Renal cortical epithelial cell (primary cell): ENCODE measurements around the gene STRBP. TPM values are rescaled to one million over a fixed set of nuclear protein-coding genes. Genes with fewer than 3 reads are reported as not detected.

ENCODE experiments used
- DNase-seq: peaks from one replicate; pipeline ENCODE4 v3.0.0-alpha.2; 2011; ENCODE audit warnings: low read depth
- total RNA-seq: library from RNA; depleted of rRNA; stranded (reverse); fragments of >200 nt; gene quantifications from 2 replicates; pipeline ENCODE4 v1.2.3, GENCODE V29; 2014

STRBP gene
- total RNA-seq, 1 donor from 2014 or later, result 23.8 TPM

DNA sequence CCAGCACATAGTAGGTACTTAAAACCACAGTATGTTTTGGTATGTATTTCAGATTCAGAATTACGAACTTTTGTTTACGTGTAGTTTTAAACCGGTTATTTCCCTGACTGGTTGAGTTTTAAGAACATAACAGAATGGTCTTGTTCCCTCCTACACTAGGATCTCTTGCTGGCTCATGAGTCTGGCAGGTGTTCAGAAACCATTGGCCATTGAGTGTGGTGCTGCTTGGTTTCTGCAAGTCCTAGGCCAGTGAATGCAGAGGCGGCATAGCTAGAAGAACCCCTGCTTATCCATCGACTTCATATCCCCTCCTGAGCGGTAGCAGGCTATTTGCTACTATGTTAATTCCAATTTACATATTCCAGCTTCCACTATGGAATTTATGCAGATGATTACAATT lies 169.3 kb downstream of the STRBP start:
- no peak for DNase-seq

- no peak for DNase-seq
Observed at GRCh38 chr9:123098096-123098459, 170.3 kb downstream of the STRBP start.

- DNase-seq, result no peak
Observed at GRCh38 chr9:123097430-123098095, 170.8 kb downstream of the STRBP start.

DNA sequence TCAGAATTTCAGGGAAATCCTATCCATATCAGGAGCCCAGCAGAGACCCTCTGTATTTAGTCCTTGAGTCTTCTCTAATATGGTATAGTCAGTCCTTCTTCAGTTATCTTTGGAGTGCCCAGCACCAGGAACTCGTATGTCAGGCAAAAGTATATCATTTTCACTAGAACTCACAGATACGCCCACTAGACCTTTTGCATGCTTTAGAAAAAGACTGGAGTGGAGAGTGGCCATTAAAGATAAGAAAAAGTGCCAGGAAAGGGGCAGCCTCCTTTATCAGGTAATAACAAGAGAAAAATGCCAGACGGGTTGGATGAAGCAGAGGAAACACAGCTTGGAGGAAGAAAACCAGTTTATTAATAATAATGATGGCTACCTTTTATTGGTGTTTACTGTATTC lies 171.4 kb downstream of the STRBP start:
- DNase-seq, result no peak

DNA sequence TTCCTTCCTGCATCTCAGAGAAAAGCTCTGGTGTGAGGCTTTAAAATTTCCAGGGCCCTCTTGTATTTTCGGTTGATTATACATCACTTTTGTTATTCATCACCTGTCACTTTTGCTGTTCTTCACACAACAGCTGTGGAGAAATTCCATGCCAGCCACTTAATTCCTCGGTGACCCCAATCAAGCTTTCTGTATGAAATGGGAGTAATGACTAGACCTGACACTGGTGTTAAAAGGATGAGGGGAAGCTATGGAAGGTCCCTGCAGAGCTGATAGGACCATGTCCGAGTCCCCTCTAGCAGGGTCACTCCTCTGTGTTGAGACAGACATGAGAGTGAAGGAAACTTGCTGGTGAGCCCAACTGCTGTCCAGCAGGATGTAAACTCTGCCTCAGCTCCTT lies 175.2 kb downstream of the STRBP start:
- no peak for DNase-seq

- DNase-seq, result no peak
Observed at GRCh38 chr9:123091459-123091858, 176.9 kb downstream of the STRBP start.

- DNase-seq, result no peak
Observed at GRCh38 chr9:123090956-123091355, 177.4 kb downstream of the STRBP start.

DNA sequence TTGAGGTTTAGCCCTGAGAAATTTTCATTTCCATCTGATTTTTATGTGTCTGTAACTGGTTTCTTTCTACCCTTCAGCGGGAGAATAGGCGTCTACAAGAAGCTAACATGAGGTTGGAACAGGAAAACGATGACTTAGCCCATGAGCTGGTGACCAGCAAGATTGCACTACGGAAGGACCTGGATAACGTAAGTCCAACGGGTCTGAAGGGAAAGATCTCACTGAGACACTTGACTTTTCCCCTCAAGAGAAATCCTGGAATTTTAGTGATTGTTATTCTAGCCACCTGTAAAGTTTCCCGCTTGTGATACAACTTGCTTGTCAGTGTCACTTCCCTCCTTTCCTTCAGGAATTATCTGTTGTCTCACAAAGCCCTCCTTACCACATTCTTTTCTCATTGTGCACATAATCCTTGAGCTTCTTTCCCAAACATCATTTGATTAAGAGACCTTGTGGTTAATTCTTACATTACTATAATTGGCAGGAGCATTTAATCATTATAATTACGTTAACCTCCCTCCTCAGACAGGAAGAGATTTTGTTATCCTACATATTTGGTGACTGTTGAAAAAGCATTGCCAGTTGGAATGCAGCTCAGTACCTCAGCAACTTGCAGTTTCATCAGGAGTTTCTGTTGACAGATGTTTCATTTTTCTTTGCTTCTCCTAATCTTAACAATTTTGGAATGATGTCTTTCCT lies 178.0 kb downstream of the STRBP start:
- DNase-seq, result no peak

DNA sequence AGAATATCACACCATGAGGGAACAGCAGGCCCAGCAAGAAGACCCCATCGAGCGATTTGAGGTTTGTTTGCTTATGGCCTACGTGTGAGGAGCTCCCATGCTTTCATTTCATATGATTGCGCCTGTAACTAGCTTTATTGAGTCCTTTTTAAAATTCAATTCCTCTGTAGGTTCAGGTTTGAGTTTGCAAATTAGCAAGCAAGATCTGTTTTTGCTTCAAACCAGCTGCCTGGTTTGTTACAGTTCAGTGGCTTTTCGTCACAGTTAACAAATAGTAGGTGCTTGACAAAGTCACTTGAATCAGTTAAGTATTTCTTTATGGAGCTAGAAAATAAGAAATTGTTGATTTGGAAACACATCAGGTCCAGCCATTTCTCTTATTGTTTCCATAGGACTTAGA lies 178.6 kb downstream of the STRBP start:
- no peak for DNase-seq

DNA sequence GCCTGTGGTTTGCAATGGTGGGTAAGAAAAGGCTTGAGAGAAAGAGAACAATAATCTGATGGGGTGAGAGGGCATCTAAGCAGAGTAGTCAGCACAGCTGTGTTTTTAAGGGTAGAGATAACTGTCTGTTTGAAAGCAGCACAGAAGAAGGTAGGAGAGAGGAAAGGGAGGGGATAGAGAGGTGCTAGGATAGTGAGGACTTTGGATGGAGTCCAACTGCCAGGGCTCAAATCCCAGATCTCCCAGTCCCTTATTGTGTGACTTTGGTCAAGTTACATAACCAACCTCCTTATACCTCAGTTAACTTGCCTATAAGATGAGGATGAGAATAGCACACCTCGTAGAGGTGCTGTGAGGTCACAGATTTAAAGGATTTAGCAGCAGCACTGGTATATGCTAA lies 179.3 kb downstream of the STRBP start:
- DNase-seq, result no peak

DNA sequence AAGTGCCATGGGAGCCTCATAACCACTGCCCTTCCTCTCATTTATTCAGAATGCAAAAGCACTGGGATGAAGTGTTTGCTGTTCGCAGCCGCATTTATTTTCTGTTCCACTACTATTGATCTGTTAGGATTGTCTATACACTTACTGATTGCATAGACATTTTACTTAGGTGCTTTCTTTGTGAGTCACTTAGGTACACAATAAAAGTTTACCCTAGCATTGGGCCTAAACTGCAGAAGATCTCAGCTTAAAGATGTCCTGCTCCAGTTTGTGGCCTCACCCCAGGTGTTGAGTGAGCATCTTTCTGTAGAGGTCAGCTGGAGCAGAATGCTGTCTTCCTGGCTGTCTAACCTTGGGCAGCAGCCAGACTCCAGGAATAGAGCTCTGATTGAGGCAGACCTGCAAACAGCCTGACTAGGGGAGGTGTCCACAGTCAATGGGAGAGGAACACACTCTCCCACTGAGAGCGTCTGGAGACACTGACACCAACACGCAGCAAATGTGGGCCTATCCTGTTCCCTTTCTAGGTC lies 181.0 kb downstream of the STRBP start:
- no peak for DNase-seq

DNA sequence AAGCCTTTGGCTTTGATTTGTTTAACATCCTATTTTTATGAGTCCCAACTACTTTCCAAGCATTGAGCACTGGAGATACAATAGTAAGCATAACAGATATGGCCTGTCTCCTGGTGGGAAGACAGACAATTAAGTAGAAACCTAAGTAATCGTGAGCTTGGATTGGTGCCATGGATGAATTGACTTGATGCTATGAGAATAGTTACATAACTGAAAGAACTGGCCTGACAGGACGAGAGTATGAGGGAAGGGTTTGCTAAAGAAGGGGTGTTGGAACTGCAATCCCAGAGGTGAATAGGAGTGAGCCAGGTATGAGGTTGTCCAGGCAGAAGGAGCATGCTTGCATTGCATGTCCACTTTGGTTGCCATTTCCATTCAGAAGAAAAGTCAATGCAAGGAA lies 182.5 kb downstream of the STRBP start:
- DNase-seq, result no peak

DNA sequence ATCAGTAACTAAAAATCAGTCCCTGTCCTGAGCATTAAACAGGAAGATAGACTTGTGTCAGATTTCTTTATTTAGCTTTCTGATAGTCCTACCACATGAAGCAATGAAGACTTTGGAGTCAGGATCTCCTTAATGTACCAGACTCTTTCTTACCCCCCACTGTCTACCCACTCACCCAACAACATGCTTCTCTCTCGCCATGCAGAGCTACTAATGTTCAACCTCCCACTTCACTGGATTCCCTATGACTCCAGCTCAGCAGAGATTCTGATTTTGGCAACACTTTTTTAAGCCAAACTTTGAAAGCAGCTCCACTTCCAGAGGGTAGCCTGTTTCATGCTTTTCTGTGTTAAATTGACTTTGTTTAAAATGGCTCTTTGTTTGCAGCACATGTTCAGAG lies 184.1 kb downstream of the STRBP start:
- no peak for DNase-seq

DNA sequence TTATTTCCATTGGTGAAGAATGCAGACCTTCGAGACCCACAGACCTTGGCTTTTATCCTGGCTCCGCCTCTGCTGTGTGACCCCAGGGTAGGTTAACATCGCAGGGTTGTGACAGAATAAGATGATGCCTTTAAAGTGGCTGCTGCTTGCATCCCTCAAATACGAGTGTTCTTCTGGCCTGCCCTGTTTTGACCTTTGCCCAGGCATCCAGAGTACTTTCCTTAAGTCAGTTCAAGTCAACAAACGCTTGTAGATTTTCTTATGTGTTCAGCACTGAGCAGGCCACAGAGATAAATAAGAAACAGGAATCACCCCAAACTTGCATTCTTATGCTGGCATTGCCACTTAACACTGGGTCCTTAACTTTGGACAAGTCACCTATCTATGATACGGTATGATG lies 184.7 kb downstream of the STRBP start:
- no peak for DNase-seq

DNA sequence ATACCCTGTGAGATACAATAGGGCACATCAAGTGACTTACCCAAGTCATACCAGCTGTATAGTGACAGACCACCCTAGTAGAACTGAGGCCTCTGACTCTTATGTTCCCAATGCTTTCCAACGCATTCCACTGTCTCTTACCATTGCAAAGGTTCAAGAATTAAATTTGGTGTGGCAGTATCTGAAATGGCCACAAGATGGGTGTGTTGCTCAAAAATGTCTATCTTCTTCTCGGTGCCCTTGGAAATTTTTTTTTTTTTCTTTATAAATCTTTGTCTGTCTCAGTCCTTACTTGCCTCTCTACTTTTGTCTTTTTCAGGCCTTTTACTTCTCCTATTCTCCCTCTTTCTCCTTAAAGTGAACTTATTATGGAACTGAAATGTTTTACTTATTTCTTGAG lies 186.6 kb downstream of the STRBP start:
- DNase-seq, result peak; percentile 56

- no peak for DNase-seq
Observed at GRCh38 chr9:123080444-123080843, 187.9 kb downstream of the STRBP start.

DNA sequence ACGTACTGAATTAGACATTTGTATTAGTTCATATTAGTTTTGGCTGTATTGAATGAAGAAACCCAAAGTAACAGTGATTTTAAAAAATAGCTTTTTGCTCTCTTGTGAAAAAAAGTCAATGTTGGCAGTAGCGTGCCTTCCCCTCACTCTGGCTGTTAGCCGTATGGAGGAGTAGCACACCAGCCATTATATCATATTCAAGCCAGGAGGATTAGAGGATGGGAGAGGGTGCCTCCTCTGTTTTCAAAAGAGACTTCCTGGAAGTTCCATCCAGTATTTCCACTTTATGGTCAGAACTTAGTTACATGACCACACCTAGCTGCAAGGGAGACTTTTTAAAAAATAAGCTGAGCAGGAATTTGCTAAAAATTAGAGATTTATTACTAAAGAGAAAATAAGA lies 193.8 kb downstream of the STRBP start:
- DNase-seq, result no peak

GRCh38 chr9:123073991-123074422 lies 194.4 kb downstream of the STRBP start:
- DNase-seq, result peak; percentile 30

DNA sequence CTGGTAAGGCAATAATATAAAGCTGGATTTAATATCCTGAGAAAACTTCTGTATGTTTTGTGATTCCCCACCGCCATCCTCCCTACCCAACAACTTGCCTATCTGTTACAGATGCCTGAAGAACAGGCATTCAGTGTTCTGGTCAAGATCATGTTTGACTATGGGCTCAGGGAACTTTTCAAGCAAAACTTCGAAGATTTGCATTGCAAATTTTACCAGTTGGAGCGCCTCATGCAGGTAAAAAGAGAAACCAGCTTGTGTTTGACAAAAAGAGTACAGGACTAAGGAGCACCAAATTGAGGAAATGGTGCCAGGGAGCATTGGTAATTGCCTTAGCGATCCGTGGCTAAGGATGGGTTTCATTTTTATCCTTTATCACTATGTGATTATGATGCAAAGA lies 194.9 kb downstream of the STRBP start:
- no peak for DNase-seq

DNA sequence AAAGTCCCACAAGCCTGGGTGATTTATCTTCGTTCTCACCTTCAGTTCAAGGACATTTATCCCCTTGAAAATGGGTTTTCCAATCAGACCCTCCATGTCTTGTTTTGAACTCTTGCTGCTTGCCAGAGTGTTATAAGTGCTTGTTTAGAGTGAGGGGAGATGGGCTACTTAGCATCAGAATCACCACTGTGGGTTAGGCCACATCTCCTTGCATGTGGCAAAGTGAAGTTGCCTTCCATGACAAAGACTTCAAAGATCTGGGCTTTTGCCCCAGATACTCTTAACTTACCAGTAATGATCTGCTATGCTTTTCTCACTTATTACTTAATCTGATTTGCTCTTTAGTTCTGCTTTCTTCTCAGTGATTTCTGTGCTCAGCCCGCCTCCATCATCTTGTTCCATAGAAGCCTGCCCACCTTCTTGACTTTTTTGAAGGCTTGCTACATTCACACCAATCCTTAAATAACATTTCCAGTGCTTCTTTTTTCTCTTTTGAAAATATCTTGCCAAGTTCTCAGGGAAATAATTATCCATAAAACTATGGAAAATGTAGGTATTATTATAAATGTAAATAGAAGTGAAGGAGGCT lies 195.9 kb downstream of the STRBP start:
- no peak for DNase-seq
